Heart left ventricle (tissue), 16 donors: Measurements from ENCODE around the gene SLC39A11. TPM values are rescaled to one million over a fixed set of nuclear protein-coding genes. Genes with fewer than 3 reads are reported as not detected.

ENCODE experiments used
- ATAC-seq, 4 donors: fragments of 200-7000 bp; cut with Tn5 transposase; one replicate each; pipeline ENCODE4 v1.9.1; 2020 to 2022; ENCODE audit warnings: moderate library complexity in 4 of 4, mild to moderate bottlenecking in 3 of 4, moderate number of reproducible peaks in 1 of 4
- DNase-seq, 5 donors: peaks; one replicate each; pipeline ENCODE4 v3.0.0-alpha.2; 2020
- H3K27ac ChIP-seq, 12 donors: fragments of 200-600 bp; sonication (generic) in 4 of 12; one replicate each; pipeline versions ENCODE4 v1.5.0 to v1.8.0; 2016 to 2022; ENCODE audit warnings: mild to moderate bottlenecking in 2 of 12
- H3K27me3 ChIP-seq, 9 donors: fragments of 200-600 bp; sonication (generic) in 2 of 9; one replicate each; pipeline versions ENCODE4 v1.5.1 to v1.8.0; 2016 to 2022; ENCODE audit warnings: mild to moderate bottlenecking in 3 of 9
- H3K36me3 ChIP-seq, 9 donors: fragments of 200-600 bp; sonication (generic) in 2 of 9; one replicate each; pipeline versions ENCODE4 v1.5.0 to v1.8.0; 2018 to 2022; ENCODE audit warnings: mild to moderate bottlenecking in 2 of 9
- H3K4me1 ChIP-seq, 12 donors: fragments of 200-600 bp; sonication (generic) in 4 of 12; one replicate each; pipeline versions ENCODE4 v1.5.0 to v1.8.0; 2016 to 2022; ENCODE audit warnings: mild to moderate bottlenecking in 3 of 12
- H3K4me3 ChIP-seq, 12 donors: fragments of 200-600 bp; sonication (generic) in 4 of 12; one replicate each; pipeline versions ENCODE4 v1.5.0 to v1.8.0; 2017 to 2022; ENCODE audit warnings: mild to moderate bottlenecking in 9 of 12, moderate library complexity in 4 of 12
- H3K9me3 ChIP-seq, 12 donors: fragments of 200-600 bp; sonication (generic) in 4 of 12; one replicate each; pipeline versions ENCODE4 v1.5.0 to v1.8.0; 2016 to 2022; ENCODE audit warnings: mild to moderate bottlenecking in 1 of 12
- POLR2A ChIP-seq, 2 donors: fragments of 450-650 bp; IDR thresholded peaks; one replicate each; pipeline ENCODE4 v1.6.1; 2017; ENCODE audit warnings: antibody characterized with exemption in 2 of 2, mild to moderate bottlenecking in 2 of 2, moderate library complexity in 2 of 2
- WGBS, 4 donors: extraction: QIAGEN DNeasy Blood & Tissue Kit in 2 of 4; methylation state at CpG; one replicate each; pipeline versions ENCODE4 v1.1.5 to v1.1.7; 2013 to 2018; 5-methylcytosine and 5-hydroxymethylcytosine counted together
- intact Hi-C, 10 donors: fragments of 100-400 bp; cut with DNase I; formaldehyde crosslinking; loops; one replicate each; pipeline versions ENCODE4 v1.11.1 to v1.14.2; 2022
- polyA plus RNA-seq, 2 donors: library from polyadenylated mRNA; stranded (reverse); fragments of 200-250 nt; gene quantifications; one replicate each; pipeline ENCODE4 v1.2.3, GENCODE V29; 2013
- total RNA-seq, 9 donors: library from RNA; depleted of rRNA in 2 of 9; stranded (reverse); fragments of >200 nt in 2 of 9; fragmentation: NEBNext Ultra II Directional in 3 of 9; extraction: Animal tissue kit (Norgen Biotek cat#: 25700) in 3 of 9; gene quantifications; one replicate each; pipeline versions ENCODE4 v1.1.0 to v1.2.4, GENCODE V29; 2016 to 2023
- TF ChIP-seq, protein P1 (sequence below), 12 donors: fragments of 200-600 bp; sonication (generic) in 4 of 12; IDR thresholded peaks; one replicate each; pipeline versions ENCODE4 v1.5.0 to v1.8.0; 2018 to 2022; ENCODE audit warnings: antibody characterized with exemption in 12 of 12, mild to moderate bottlenecking in 5 of 12
- donor health status: ischemic (EF 13 %, LVEDD 7.1; RV severe dilation, severe dysfunction).
- donor health status: healthy with polysubstance abuse.
- donor health status: DM: no; HTN: yes; CAD: no.
- donor health status: DM: no; HTN: no; CAD: no.
- donor health status: ischemic (EF 25% LVEDD 6.9; RV normal size, moderate dysfunction).
- donor health status: ischemic (EF 25% LVEDD 5.7; RV mildly dilated, moderate dysfunction).
- donor health status: healthy.
- donor health status: DM: yes; HTN: yes; CAD: no.
- donor health status: ischemic (EF 35%, LVEDD 5.7; RV mildly dilated, moderate dysfunction).
- donor health status: nonischemic (EF 11% LVEDD 7.7; RV severe dilation, severe dysfunction).
- donor health status: DM: yes; HTN: yes; CAD: no.
- donor health status: PGD.
- donor health status: ischemic (EF 29% LVEDD 5.4; RV normal size, mild dysfunction).
- donor health status: nonischemic (EF 23%, LVEDD 6.1; RV moderate dilation, normal function).

SLC39A11 gene
- total and polyA plus RNA-seq, 11 donors, result 2.5 to 23.3 (median 8.4) TPM

DNA sequence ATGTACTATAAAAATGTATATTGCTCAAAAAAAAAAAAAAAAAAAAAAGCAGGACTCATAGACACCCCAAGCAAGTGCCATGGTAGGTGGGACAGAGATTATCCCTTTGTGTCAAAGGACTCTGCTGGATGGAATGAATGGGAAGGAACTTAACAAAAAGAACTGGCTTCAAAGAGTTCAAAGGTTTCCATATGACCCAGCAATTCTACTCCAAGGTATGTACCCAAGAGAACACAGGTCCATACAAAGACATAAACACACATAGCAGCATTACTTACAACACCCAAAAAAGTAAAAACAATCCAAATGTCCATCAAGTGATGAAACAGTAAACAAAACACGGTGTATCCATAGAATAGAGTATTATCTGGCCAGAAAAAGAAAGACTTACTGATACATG, 255.2 kb downstream of the SLC39A11 start:
- 59 to 82% (median 81%) methylated on average over 1 of the region's 1 CpG for WGBS, 4 donors
- DNase-seq (no peak), ATAC-seq (no peak)
- H3K36me3 ChIP-seq, result peaks cover 0 to 5% (median 0%) of the 10 kb centered on the region in 9 donors
- no peak overlapping the region for H3K4me3 ChIP-seq
- H3K27ac ChIP-seq, result no peak overlapping the region
- no peak for TF ChIP-seq POLR2A (IDR thresholded peaks at IDR 0.05)
- TF ChIP-seq, protein P1, sequence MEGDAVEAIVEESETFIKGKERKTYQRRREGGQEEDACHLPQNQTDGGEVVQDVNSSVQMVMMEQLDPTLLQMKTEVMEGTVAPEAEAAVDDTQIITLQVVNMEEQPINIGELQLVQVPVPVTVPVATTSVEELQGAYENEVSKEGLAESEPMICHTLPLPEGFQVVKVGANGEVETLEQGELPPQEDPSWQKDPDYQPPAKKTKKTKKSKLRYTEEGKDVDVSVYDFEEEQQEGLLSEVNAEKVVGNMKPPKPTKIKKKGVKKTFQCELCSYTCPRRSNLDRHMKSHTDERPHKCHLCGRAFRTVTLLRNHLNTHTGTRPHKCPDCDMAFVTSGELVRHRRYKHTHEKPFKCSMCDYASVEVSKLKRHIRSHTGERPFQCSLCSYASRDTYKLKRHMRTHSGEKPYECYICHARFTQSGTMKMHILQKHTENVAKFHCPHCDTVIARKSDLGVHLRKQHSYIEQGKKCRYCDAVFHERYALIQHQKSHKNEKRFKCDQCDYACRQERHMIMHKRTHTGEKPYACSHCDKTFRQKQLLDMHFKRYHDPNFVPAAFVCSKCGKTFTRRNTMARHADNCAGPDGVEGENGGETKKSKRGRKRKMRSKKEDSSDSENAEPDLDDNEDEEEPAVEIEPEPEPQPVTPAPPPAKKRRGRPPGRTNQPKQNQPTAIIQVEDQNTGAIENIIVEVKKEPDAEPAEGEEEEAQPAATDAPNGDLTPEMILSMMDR (IDR thresholded peaks at IDR 0.05), result no peak
- no peaks in the 10 kb centered on the region for H3K27me3 ChIP-seq
- H3K9me3 ChIP-seq, result peaks cover 0 to 14% (median 4%) of the 10 kb centered on the region in 12 donors
- intact Hi-C loops, result no loop called here
- H3K4me1 ChIP-seq, result no peaks in the 10 kb centered on the region

DNA sequence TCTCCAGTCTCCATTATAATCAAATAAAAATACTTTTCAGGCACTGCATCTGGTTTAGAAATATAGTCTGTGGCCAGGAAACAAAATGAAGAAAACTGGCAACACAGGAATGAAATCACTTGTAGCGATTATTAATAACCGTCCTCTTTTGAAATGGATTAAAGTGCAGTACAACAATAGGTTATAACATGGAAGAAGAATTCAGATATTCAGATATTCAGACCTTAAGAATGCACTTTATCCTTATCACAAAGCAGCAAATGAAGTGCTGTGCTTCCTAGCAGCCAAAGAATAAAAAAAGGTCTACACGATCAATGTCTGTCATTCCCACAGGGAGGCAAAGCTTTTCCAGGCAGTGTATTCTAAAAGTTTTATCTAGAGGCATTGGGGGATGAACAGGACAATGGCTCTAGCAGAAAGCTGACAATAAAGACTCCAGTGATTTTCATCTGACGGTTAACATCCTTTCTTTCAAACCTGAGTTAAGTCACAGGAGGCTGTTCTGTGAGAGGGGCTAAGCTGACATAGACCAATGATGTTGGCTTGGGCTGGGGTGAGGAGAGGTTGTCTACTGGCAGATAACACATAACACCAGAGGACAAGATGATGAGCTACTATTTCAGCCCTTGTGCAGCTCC, 259.2 kb downstream of the SLC39A11 start:
- Histone ChIP-seq H3K4me3 (no peak overlapping the region), H3K4me1 (no peaks in the 10 kb centered on the region), H3K27me3 (no peaks in the 10 kb centered on the region), H3K9me3 (no peaks in the 10 kb centered on the region), H3K36me3 (peaks cover 0 to 7% (median 0%) of the 10 kb centered on the region in 9 donors), H3K27ac (no peak overlapping the region)
- intact Hi-C loops, result no loop called here
- DNase-seq (no peak), ATAC-seq (no peak)
- TF ChIP-seq, protein P1 (IDR thresholded peaks at IDR 0.05), result no peak
- no peak for TF ChIP-seq POLR2A (IDR thresholded peaks at IDR 0.05)
- WGBS, 4 donors, result 81 to 90% (median 86%) methylated on average over 4 of the region's 4 CpGs

DNA sequence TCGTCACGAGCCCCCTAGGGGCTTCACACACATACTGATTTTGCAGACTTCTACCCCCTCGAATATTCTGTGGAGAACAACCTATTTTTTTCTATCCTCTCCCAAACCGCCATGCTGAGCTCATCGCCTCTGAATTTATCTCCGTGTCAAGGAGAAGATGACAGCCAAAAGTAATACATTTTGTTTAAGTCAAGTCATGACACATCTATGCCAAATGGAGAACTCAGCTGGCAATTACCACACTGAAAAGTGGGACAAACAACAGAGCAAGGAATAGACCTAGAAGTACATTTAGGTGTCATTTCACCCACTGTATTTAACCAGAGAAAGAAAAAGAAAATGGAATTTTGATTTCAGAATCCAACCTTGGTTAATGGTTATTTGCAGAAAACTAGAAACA, 260.2 kb downstream of the SLC39A11 start:
- Histone ChIP-seq H3K27ac (no peak overlapping the region), H3K27me3 (no peaks in the 10 kb centered on the region), H3K9me3 (peaks cover 0 to 2% (median 0%) of the 10 kb centered on the region in 12 donors), H3K4me3 (no peak overlapping the region), H3K36me3 (peaks cover 0 to 8% (median 0%) of the 10 kb centered on the region in 9 donors), H3K4me1 (no peaks in the 10 kb centered on the region)
- DNase-seq (no peak), ATAC-seq (no peak)
- intact Hi-C loops, result no loop called here
- WGBS, 4 donors, result 83 to 89% (median 85%) methylated on average over 6 of the region's 6 CpGs
- TF ChIP-seq, protein P1 (IDR thresholded peaks at IDR 0.05), result no peak
- TF ChIP-seq POLR2A (IDR thresholded peaks at IDR 0.05), result no peak

DNA sequence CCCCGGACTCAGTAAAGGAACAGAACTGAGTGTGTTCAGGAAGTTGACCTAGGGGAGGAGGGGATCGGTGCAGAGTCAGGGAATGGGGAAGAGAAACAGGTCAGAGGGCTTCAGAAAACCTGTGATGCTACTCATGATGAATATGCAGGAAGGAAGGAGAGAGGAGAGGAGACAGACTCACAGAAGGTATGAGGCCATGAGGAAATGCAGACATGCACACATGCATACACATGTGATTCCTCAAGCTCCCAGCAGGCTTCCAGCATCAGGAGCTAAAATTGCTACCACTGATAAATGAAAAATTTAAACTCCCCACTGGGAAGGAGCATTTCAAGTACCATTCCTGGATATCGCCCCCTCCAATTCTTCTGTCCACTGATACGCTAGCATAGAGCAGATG, 262.6 kb downstream of the SLC39A11 start:
- TF ChIP-seq, protein P1 (IDR thresholded peaks at IDR 0.05), result no peak
- TF ChIP-seq POLR2A (IDR thresholded peaks at IDR 0.05), result no peak
- H3K4me3 ChIP-seq, result no peak overlapping the region
- no peaks in the 10 kb centered on the region for H3K27me3 ChIP-seq

More for the DNA sequence above, 262.6 kb downstream of the SLC39A11 start:
- H3K9me3 ChIP-seq, result peaks cover 0 to 26% (median 6%) of the 10 kb centered on the region in 12 donors
- peaks cover 0 to 22% (median 0%) of the 10 kb centered on the region in 9 donors for H3K36me3 ChIP-seq
- H3K27ac ChIP-seq, result no peak overlapping the region
- intact Hi-C loops, result no loop called here
- ATAC-seq, result no peak
- H3K4me1 ChIP-seq, result no peaks in the 10 kb centered on the region
- 76 to 93% (median 84%) methylated on average over 4 of the region's 4 CpGs for WGBS, 4 donors
- DNase-seq, result no peak
